Nephron progenitor cell (in vitro differentiated cells): ENCODE results near the gene CMIP.
A peak's percentile ranks its signal among the peaks of the same experiment; 100 is the strongest.

Experiments used
- DNase-seq: peaks from one replicate; pipeline ENCODE4 v3.0.0; 2021
- H3K27ac Mint-ChIP-seq: 2 replicates; pipeline ENCODE4 v1.8.0; 2021; ENCODE audit warnings: mild to moderate bottlenecking, moderate library complexity, mixed read lengths
- H3K27me3 Mint-ChIP-seq: 2 replicates; pipeline ENCODE4 v1.8.0; 2021; ENCODE audit warnings: mild to moderate bottlenecking, low read depth, mixed read lengths; ENCODE audit not compliant: poor library complexity
- H3K36me3 Mint-ChIP-seq: 2 replicates; pipeline ENCODE4 v1.8.0; 2021; ENCODE audit warnings: low read depth, mixed read lengths
- H3K4me1 Mint-ChIP-seq: 2 replicates; pipeline ENCODE4 v1.8.0; 2021; ENCODE audit warnings: mixed read lengths
- H3K4me3 Mint-ChIP-seq: 2 replicates; pipeline ENCODE4 v1.8.0; 2021; ENCODE audit warnings: mild to moderate bottlenecking, moderate library complexity, mixed read lengths
- H3K9me3 Mint-ChIP-seq: 2 replicates; pipeline ENCODE4 v1.8.0; 2021; ENCODE audit warnings: mild to moderate bottlenecking, moderate library complexity, mixed read lengths
- CTCF ChIP-seq: fragments of 200-600 bp; sonication (generic); IDR thresholded peaks from 2 replicates; pipeline ENCODE4 v1.5.0; 2021; ENCODE audit warnings: antibody characterized with exemption

Gene CMIP

GRCh38 chr16:81629896-81630634, 185.5 kb downstream of the CMIP start:
- H3K9me3 Mint-ChIP-seq, result no peaks in the 10 kb centered on the region
- no peak overlapping the region for H3K27ac Mint-ChIP-seq
- no peak for TF ChIP-seq CTCF
- no peak for DNase-seq
- no peaks in the 10 kb centered on the region for H3K36me3 Mint-ChIP-seq
- no peak overlapping the region for H3K4me3 Mint-ChIP-seq
- H3K4me1 Mint-ChIP-seq, result peaks cover 61% of the 10 kb centered on the region
- no peaks in the 10 kb centered on the region for H3K27me3 Mint-ChIP-seq

- no peak overlapping the region for H3K27ac Mint-ChIP-seq
- H3K9me3 Mint-ChIP-seq, result no peaks in the 10 kb centered on the region
- H3K27me3 Mint-ChIP-seq, result no peaks in the 10 kb centered on the region
- no peak for TF ChIP-seq CTCF
- H3K4me1 Mint-ChIP-seq, result peaks cover 67% of the 10 kb centered on the region
- no peak overlapping the region for H3K4me3 Mint-ChIP-seq
- H3K36me3 Mint-ChIP-seq, result no peaks in the 10 kb centered on the region
- DNase-seq, result no peak
These were observed 186.0 kb downstream of the CMIP start for GRCh38 chr16:81630635-81631031.

- Mint-ChIP-seq H3K9me3 (no peaks in the 10 kb centered on the region), H3K4me1 (peaks cover 83% of the 10 kb centered on the region), H3K4me3 (no peak overlapping the region), H3K36me3 (no peaks in the 10 kb centered on the region), H3K27me3 (no peaks in the 10 kb centered on the region), H3K27ac (peak overlapping the region; percentile 39)
- DNase-seq, result no peak
- TF ChIP-seq CTCF, result no peak
These were observed 188.0 kb downstream of the CMIP start for GRCh38 chr16:81632392-81633146.

- TF ChIP-seq CTCF, result peak; percentile 29
- H3K27ac Mint-ChIP-seq, result no peak overlapping the region
- H3K36me3 Mint-ChIP-seq, result peaks cover 3% of the 10 kb centered on the region
- no peak for DNase-seq
- no peak overlapping the region for H3K4me3 Mint-ChIP-seq
- H3K4me1 Mint-ChIP-seq, result peaks cover 89% of the 10 kb centered on the region
- no peaks in the 10 kb centered on the region for H3K9me3 Mint-ChIP-seq
- no peaks in the 10 kb centered on the region for H3K27me3 Mint-ChIP-seq
These were observed 188.6 kb downstream of the CMIP start for GRCh38 chr16:81633147-81633619.

- H3K4me1 Mint-ChIP-seq, result peaks cover 95% of the 10 kb centered on the region
- peak overlapping the region; percentile 60 for H3K27ac Mint-ChIP-seq
- H3K4me3 Mint-ChIP-seq, result peak overlapping the region; percentile 47
- H3K27me3 Mint-ChIP-seq, result no peaks in the 10 kb centered on the region
- H3K36me3 Mint-ChIP-seq, result peaks cover 4% of the 10 kb centered on the region
- DNase-seq, result no peak
- no peak for TF ChIP-seq CTCF
- no peaks in the 10 kb centered on the region for H3K9me3 Mint-ChIP-seq
These were observed 189.2 kb downstream of the CMIP start for GRCh38 chr16:81633680-81634379.
